Breast epithelium (tissue), 4 donors: ENCODE data around the gene SLC26A4. TPM values are rescaled to one million over a fixed set of nuclear protein-coding genes. Genes with fewer than 3 reads are reported as not detected.
"Not testable (repeated sequence)": the region's sequence is repeated elsewhere in the genome, so short reads cannot be mapped to it uniquely, and the experiment has no call there.

ENCODE experiments used
- DNase-seq, 2 donors: peaks; one replicate each; pipeline ENCODE4 v3.0.0-alpha.2; 2019; ENCODE audit warnings: low spot score in 2 of 2
- H3K27ac ChIP-seq, 2 donors: fragments of 200-600 bp; sonication (generic) in 1 of 2; one replicate each; pipeline ENCODE4 v1.5.1; 2016 to 2019; ENCODE audit warnings: mild to moderate bottlenecking in 1 of 2
- H3K27me3 ChIP-seq, 2 donors: fragments of 200-600 bp; sonication (generic) in 1 of 2; one replicate each; pipeline versions ENCODE4 v1.5.1 to v1.6.0; 2017 to 2019; ENCODE audit warnings: control low read depth in 1 of 2, mild to moderate bottlenecking in 1 of 2
- H3K36me3 ChIP-seq: fragments of 200-600 bp; one replicate; pipeline ENCODE4 v1.5.1; 2019
- H3K4me1 ChIP-seq, 2 donors: fragments of 200-600 bp; sonication (generic); one replicate each; pipeline ENCODE4 v1.5.1; 2016 to 2019; ENCODE audit warnings: control low read depth in 1 of 2
- H3K4me3 ChIP-seq, 3 donors: fragments of 200-600 bp; sonication (generic); 1 replicate in 2 of 3; 2 replicates in 1 of 3; pipeline ENCODE4 v1.5.1; 2016 to 2019; ENCODE audit warnings: mild to moderate bottlenecking in 3 of 3, moderate library complexity in 2 of 3
- H3K9me3 ChIP-seq, 2 donors: fragments of 200-600 bp; sonication (generic) in 1 of 2; one replicate each; pipeline ENCODE4 v1.5.1; 2016 to 2019; ENCODE audit warnings: control low read depth in 1 of 2
- POLR2A ChIP-seq: fragments of 450-650 bp; IDR thresholded peaks from one replicate; pipeline ENCODE4 v1.6.1; 2016; ENCODE audit warnings: antibody characterized with exemption, mild to moderate bottlenecking, moderate library complexity
- POLR2AphosphoS5 ChIP-seq, 3 donors: sonication (generic); formaldehyde crosslinking; IDR thresholded peaks; one replicate each; pipeline ENCODE4 v1.6.1; 2017; ENCODE audit warnings: antibody characterized with exemption in 3 of 3
- intact Hi-C: fragments of 100-400 bp; cut with DNase I; formaldehyde crosslinking; loops from one replicate; pipeline ENCODE4 v1.15.1; 2023; ENCODE audit warnings: low total_unique reads
- total RNA-seq, 3 donors: library from RNA; depleted of rRNA; stranded (reverse); fragments of >200 nt; gene quantifications; one replicate each; pipeline ENCODE4 v1.1.0, GENCODE V29; 2016
- TF ChIP-seq, protein P1 (sequence below), 3 donors: fragments of 450-650 bp; IDR thresholded peaks; one replicate each; pipeline ENCODE4 v1.5.1; 2016 to 2017; ENCODE audit warnings: antibody characterized with exemption in 3 of 3, mild to moderate bottlenecking in 3 of 3, moderate library complexity in 3 of 3

The SLC26A4 gene
- total RNA-seq, 3 donors from 2014 or later, result 0.44 to 1.3 (median 0.48) TPM

DNA sequence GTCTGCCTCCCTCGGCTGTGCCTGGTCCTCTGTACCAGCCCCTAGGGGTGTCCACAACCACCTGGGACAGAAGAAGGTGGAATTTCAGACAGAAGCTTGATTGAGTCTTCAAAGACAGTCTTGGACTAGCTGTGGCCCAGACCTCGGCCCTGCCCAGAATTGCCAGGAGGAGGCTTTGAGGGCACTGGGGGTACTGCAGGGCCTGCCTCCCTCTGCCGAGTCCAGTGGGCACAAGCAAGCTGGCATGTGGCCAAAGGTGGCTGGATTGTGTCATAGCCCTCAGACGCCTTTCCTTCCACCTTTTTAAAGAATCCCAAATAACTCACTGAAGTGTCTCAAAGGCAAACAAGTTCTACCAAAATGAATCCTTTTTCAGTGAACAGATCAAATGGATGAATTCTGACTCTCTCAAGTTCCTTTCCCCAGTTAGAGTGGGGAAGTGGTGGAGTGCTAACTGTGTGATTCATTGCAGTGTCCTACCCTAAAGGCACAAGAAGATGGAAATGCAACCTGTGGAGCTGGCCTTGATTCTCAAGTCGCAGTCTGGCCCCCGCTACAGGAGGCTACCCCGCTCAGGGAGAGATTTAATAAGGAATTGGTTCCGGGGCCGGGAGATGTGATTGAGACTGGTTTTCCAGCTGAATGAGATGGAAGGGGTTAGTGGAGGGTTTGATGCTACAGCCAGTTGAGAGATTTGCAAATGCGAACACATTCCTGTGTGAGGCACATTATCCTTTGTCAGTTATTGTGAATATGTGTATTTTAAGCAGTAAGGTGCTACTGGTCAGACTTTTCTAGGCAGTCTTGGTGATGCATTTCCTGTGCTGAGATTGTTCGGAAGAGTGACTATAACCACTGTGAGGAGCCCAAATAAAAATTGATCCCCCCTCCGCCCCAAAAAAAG lies 28.8 kb upstream of the SLC26A4 start:
- no peaks in the 10 kb centered on the region for H3K27me3 ChIP-seq
- DNase-seq, result no peak
- H3K4me3 ChIP-seq, result no peak overlapping the region
- no peaks in the 10 kb centered on the region for H3K9me3 ChIP-seq
- H3K27ac ChIP-seq, result no peak overlapping the region
- no peaks in the 10 kb centered on the region for H3K4me1 ChIP-seq
- no peak for TF ChIP-seq POLR2AphosphoS5 (IDR thresholded peaks at IDR 0.05)
- TF ChIP-seq, protein P1, sequence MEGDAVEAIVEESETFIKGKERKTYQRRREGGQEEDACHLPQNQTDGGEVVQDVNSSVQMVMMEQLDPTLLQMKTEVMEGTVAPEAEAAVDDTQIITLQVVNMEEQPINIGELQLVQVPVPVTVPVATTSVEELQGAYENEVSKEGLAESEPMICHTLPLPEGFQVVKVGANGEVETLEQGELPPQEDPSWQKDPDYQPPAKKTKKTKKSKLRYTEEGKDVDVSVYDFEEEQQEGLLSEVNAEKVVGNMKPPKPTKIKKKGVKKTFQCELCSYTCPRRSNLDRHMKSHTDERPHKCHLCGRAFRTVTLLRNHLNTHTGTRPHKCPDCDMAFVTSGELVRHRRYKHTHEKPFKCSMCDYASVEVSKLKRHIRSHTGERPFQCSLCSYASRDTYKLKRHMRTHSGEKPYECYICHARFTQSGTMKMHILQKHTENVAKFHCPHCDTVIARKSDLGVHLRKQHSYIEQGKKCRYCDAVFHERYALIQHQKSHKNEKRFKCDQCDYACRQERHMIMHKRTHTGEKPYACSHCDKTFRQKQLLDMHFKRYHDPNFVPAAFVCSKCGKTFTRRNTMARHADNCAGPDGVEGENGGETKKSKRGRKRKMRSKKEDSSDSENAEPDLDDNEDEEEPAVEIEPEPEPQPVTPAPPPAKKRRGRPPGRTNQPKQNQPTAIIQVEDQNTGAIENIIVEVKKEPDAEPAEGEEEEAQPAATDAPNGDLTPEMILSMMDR (IDR thresholded peaks at IDR 0.05), result no peak
- TF ChIP-seq POLR2A, result no peak
- intact Hi-C loops, result no loop called here
- H3K36me3 ChIP-seq, result no peaks in the 10 kb centered on the region

DNA sequence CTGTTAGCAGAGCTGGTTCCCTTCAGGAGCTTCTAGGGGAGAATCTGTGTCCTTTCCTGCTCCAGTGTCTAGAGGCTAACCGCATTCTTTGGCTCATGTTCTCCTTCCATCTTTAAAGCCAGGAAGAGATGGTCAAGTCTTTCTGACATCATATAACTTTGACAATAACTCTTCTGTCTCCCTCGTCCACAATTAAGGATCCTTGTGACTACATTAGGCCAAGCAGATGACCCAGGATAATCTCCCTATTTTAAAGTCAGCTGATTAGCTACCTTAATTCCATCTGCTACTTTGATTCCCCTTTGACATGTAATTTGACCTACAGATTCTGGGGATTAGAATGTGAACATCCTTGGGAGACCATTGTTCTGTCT lies 28.1 kb upstream of the SLC26A4 start:
- H3K36me3 ChIP-seq, result no peaks in the 10 kb centered on the region
- TF ChIP-seq, protein P1 (IDR thresholded peaks at IDR 0.05), result no peak
- TF ChIP-seq POLR2AphosphoS5 (IDR thresholded peaks at IDR 0.05) (no peak), POLR2A (no peak)
- H3K4me3 ChIP-seq, result no peak overlapping the region
- H3K4me1 ChIP-seq, result no peaks in the 10 kb centered on the region
- no peaks in the 10 kb centered on the region for H3K27me3 ChIP-seq
- H3K9me3 ChIP-seq, result no peaks in the 10 kb centered on the region
- intact Hi-C loops, result no loop called here
- no peak for DNase-seq
- no peak overlapping the region for H3K27ac ChIP-seq

DNA sequence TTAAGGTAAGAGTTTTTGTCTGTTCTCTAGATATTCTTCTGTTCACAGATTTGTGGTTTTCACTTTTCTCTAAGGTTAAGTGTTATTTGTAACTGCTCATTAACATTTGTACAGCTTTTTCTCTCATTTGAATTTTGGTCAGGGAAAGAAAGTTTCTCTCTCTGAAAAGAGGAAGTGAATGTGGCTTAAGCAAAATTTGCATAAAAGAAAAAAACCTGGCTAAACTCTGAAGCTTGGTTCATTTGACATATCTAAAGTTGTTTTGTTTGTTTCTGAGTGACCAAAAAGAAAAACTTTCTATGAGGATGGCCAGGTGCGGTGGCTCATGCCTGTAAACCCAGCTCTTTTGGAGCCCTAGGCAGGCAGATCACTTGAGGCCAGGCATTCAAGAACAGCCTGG lies 22.0 kb upstream of the SLC26A4 start:
- no peak overlapping the region for H3K4me3 ChIP-seq
- no peaks in the 10 kb centered on the region for H3K9me3 ChIP-seq
- no peaks in the 10 kb centered on the region for H3K36me3 ChIP-seq
- DNase-seq, result no peak
- TF ChIP-seq POLR2A, result no peak
- no peak for TF ChIP-seq POLR2AphosphoS5 (IDR thresholded peaks at IDR 0.05)
- TF ChIP-seq, protein P1 (IDR thresholded peaks at IDR 0.05), result no peak
- intact Hi-C loops, result no loop called here
- no peaks in the 10 kb centered on the region for H3K27me3 ChIP-seq
- no peaks in the 10 kb centered on the region for H3K4me1 ChIP-seq
- H3K27ac ChIP-seq, result no peak overlapping the region

DNA sequence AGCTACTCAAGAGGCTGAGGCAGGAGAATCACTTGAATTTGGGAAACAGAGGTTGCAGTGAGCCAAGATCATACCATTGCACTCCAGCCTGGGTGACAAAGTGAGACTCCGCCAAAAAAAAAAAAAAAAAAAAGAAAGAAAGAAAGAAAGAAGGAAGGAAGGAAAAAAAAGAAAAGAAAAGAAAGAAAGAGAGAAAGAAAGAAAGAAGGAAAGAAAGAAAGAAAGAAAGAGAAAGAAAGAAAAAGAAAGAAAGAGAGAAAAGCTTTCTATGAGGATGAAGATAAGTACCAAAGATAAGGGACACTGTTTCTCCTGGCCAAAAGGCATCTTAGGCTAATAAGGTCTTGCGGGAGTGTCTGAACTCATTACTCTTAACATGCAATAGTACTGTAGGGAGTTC lies 21.6 kb upstream of the SLC26A4 start:
- H3K4me1 ChIP-seq, H3K36me3 ChIP-seq, intact Hi-C loops, DNase-seq, H3K27me3 ChIP-seq, H3K9me3 ChIP-seq, H3K27ac ChIP-seq, H3K4me3 ChIP-seq: not testable (repeated sequence)

DNA sequence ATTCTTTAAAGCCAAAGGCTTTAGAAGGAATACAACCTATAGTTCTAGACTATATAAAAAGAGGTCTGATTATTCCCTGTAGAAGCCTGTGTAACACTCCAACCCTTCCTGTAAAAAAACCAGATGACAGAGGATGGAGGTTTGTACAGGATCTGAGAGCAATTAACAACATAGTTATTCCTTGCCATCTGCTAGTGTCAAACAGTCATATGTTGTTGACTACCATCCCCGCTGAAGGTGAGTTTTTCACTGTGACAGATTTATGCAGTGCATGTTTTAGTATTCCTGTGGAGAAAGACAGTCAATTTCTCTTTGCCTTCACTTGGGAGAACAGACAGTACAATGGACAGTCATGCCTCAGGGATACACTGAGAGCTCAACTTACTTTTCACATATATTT lies 19.0 kb upstream of the SLC26A4 start:
- Histone ChIP-seq H3K9me3 (no peaks in the 10 kb centered on the region), H3K4me1 (no peaks in the 10 kb centered on the region), H3K27me3 (no peaks in the 10 kb centered on the region), H3K4me3 (no peak overlapping the region), H3K36me3 (no peaks in the 10 kb centered on the region), H3K27ac (no peak overlapping the region)
- intact Hi-C loops, result no loop called here
- TF ChIP-seq, protein P1 (IDR thresholded peaks at IDR 0.05), result no peak
- TF ChIP-seq POLR2AphosphoS5 (IDR thresholded peaks at IDR 0.05) (no peak), POLR2A (no peak)
- no peak for DNase-seq
